RWPE1 (cell line): Measurements from ENCODE around the gene LIPI.

ENCODE experiments used
- CTCF ChIA-PET: fragments of 350-600 bp; sonication (Branson Sonifier 250); formaldehyde crosslinking; extraction: SDS; loops from one replicate; lab custom pipeline; 2021; lab: Yijun Ruan, JAX
- POLR2A ChIA-PET: fragments of 400-600 bp; formaldehyde crosslinking; extraction: SDS; loops from one replicate; lab custom pipeline; 2020; ENCODE audit warnings: antibody characterized with exemption; ENCODE audit not compliant: low non-redundant PET; lab: Yijun Ruan, JAX
- DNase-seq: peaks from one replicate; pipeline ENCODE4 v3.0.0; 2012; ENCODE audit warnings: low spot score
- H3K27ac ChIP-seq: fragments of 450-650 bp; 2 replicates; pipeline ENCODE4 v1.5.1; 2017
- TF ChIP-seq, protein P1 (sequence below): fragments of 450-650 bp; conservative IDR thresholded peaks from 2 replicates; pipeline ENCODE4 v1.5.1; 2017; ENCODE audit warnings: low read depth, mild to moderate bottlenecking

LIPI gene

DNA sequence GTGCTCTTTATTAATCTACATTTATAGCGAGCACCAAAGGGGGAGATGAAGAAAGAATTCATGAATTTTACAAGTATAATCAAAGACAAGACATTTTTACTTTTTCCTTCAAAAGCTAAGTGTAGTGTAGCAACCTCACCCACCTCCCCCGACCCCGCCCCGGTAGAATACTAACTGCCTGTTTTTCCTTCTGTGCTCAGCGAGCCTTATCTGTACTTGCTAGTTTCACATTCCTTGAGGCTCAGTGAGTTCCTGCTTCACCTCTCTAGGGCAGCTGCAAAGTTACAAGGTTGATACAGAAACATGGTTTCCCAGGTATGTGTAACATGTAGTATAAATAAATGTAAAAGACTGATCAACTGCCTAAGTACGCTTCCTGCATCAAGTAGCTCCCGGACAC, 86.5 kb downstream of the LIPI start:
- ChIA-PET CTCF (no interaction called here), POLR2A (no interaction called here)
- TF ChIP-seq, protein P1, sequence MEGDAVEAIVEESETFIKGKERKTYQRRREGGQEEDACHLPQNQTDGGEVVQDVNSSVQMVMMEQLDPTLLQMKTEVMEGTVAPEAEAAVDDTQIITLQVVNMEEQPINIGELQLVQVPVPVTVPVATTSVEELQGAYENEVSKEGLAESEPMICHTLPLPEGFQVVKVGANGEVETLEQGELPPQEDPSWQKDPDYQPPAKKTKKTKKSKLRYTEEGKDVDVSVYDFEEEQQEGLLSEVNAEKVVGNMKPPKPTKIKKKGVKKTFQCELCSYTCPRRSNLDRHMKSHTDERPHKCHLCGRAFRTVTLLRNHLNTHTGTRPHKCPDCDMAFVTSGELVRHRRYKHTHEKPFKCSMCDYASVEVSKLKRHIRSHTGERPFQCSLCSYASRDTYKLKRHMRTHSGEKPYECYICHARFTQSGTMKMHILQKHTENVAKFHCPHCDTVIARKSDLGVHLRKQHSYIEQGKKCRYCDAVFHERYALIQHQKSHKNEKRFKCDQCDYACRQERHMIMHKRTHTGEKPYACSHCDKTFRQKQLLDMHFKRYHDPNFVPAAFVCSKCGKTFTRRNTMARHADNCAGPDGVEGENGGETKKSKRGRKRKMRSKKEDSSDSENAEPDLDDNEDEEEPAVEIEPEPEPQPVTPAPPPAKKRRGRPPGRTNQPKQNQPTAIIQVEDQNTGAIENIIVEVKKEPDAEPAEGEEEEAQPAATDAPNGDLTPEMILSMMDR, result no peak
- H3K27ac ChIP-seq, result no peak overlapping the region
- DNase-seq, result no peak

DNA sequence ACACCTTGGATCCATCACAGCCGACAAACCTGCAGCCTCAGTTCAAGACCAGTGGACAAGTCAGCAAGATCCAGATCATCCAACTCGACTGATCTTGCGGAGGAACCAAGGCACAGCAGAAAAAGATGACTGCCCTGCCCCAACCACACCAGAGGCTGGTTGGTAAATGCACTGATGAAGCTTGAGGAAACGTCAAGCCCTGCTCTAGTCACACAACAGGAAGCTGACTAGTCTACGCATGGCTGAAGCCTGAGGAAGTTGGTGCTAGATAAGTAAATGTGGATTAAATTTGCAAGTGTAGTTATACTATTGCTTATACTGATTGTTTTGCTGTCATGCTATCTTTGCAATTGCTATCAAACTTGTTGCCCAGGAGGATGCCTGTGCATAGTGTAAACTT, 89.0 kb downstream of the LIPI start:
- TF ChIP-seq, protein P1, result no peak
- CTCF ChIA-PET, result no interaction called here
- no peak overlapping the region for H3K27ac ChIP-seq
- POLR2A ChIA-PET, result no interaction called here
- DNase-seq, result no peak

DNA sequence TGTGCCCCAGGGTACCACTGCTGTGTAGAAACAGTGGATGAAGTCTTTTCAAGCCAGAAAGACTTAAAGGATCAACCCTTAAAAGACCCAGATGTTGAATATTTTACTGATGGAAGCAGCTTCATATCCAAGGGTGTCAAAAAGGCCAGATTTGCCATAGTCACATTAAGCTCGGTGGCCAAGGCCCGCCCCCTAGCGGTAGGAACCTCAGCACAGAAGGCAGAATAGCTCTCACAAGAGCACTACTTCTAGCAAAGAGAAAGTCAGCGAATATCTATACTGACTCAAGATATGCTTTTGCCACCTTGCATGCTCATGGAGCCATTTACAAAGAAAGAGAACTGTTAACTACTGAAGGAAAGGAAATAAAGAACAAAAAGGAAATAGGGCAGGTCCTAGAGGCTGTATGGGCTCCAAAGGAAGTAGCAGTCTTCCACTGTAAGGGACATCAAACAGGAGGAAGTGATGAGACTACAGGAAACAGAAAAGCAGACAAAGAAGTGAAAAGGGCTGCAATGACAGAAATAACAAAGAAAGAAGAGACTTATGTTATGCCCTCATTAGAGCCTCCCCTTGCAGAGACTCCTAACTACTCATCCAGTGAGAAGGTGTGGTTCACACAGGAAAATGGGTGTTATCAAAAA, 90.5 kb downstream of the LIPI start:
- CTCF ChIA-PET, result no interaction called here

DNA sequence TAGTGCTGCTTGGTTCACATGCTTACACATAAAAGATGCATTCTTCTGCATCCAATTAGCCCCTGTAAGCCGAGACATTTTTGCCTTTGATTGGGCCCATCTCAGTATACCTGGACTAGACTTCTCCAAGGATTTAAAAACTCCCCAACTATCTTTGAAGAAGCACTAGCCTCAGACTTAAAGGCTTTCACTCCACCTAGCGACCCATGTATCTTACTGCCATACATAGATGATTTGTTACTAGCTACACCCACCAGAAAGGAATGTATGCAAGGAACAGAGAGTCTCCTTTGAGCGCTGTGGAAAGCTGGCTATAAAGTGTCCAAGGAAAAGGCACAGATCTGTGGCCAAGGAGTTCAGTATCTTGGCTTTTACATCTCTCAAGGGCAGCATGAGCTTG, 91.7 kb downstream of the LIPI start:
- ChIA-PET POLR2A (no interaction called here), CTCF (interaction anchor here (0.6 kb wide), 1 partner anchor 25 kb away, joined by 3 read pairs; no protein-coding TSS in a partner anchor)
- DNase-seq, result no peak

More for the DNA sequence above, 90.5 kb downstream of the LIPI start:
- peak; percentile 6 for DNase-seq
- POLR2A ChIA-PET, result no interaction called here
- TF ChIP-seq, protein P1, result peak; percentile 67
- no peak overlapping the region for H3K27ac ChIP-seq

DNA sequence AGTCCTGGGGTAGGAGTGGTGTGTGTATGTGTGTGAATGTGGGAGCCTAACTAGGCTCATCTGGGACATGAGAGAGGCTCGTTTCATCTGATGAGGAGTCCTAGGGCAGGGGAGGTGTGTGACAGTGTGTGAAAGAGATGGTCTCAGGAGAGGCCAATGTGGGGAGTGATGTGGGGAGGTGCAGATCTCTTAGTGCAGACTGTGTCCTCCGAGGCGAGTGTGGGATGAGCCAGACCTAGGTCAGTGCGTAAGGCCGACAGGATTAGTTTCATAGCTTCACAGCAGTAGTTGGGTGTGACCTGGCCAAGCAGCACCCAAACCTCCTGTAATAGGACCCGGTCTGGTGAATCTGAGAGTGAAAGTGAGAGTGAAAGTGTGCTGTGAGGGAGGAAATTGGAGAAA, 94.7 kb downstream of the LIPI start:
- CTCF ChIA-PET, result no interaction called here
- TF ChIP-seq, protein P1, result no peak
- POLR2A ChIA-PET, result no interaction called here
- H3K27ac ChIP-seq, result no peak overlapping the region
- DNase-seq, result no peak

More for the DNA sequence above, 91.7 kb downstream of the LIPI start:
- no peak overlapping the region for H3K27ac ChIP-seq
- TF ChIP-seq, protein P1, result no peak

DNA sequence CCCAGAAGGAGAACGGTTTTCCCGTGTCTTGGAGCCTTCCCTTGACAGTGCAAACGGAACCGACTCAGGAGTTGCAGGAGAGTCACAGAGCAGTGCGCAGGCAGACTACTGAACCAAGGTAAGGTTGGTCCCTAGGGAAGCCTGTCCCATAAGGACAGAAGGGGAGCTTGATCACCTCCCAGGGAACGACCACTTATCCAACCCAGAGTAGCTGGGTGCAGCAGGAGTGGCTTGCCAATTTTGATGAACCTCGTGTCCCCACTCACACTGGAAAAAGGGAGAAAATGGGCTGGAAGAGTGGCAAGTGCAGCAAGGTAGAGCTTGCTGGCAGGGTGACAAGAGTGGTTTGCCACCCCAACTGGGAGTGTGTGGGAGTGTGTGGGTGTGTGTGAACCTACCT, 95.1 kb downstream of the LIPI start:
- ChIA-PET CTCF (no interaction called here), POLR2A (no interaction called here)
- DNase-seq, result no peak
- TF ChIP-seq, protein P1, result no peak
- no peak overlapping the region for H3K27ac ChIP-seq
